BLaER1 (cell line): ENCODE measurements around the gene CAB39.
A peak's percentile ranks its signal among the peaks of the same experiment; 100 is the strongest.

Experiments used
- H3K27ac ChIP-seq: shearing (Covaris generic); formaldehyde crosslinking; 2 replicates; pipeline ENCODE4 v1.8.1; 2022
- H3K27me3 ChIP-seq: shearing (Covaris generic); formaldehyde crosslinking; 2 replicates; pipeline ENCODE4 v1.8.1; 2022
- H3K36me3 ChIP-seq: shearing (Covaris generic); formaldehyde crosslinking; 2 replicates; pipeline ENCODE4 v1.8.1; 2022
- H3K4me1 ChIP-seq: shearing (Covaris generic); formaldehyde crosslinking; 2 replicates; pipeline ENCODE4 v1.8.1; 2022
- H3K4me2 ChIP-seq: shearing (Covaris generic); formaldehyde crosslinking; 2 replicates; pipeline ENCODE4 v1.8.1; 2022
- H3K4me3 ChIP-seq: shearing (Covaris generic); formaldehyde crosslinking; 2 replicates; pipeline ENCODE4 v1.8.1; 2022
- H3K9ac ChIP-seq: shearing (Covaris generic); formaldehyde crosslinking; 2 replicates; pipeline ENCODE4 v1.8.1; 2022
- H3K9me3 ChIP-seq: shearing (Covaris generic); formaldehyde crosslinking; 2 replicates; pipeline ENCODE4 v1.8.1; 2022
- H4K20me1 ChIP-seq: shearing (Covaris generic); formaldehyde crosslinking; 2 replicates; pipeline ENCODE4 v1.8.1; 2022
- Cebpa-rat ChIP-seq: shearing (Covaris generic); IDR thresholded peaks from 2 replicates; pipeline ENCODE4 v1.8.1; 2022

Gene CAB39

DNA sequence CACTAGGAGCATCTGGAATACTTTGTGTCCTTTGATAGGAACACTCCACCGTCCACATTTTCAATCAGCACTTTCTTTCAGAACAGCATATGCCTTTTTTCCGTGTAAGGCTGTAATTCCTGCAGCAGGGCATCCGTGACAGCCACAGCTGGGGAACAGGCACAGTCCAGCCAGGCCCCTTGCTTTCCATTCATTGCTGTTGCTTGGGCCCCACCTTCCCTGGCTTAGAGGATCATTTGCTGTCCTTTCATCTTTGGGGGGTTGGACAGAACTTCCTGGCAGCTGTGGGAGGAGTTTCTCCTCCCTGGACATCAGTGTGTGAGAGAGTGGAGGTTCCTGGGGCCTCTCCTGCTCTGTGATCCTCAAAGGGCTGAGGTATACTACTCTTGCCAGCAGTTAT, 102.4 kb downstream of the CAB39 start:
- Histone ChIP-seq H3K9ac (no peak overlapping the region), H3K4me3 (no peak overlapping the region), H3K9me3 (no peaks in the 10 kb centered on the region), H4K20me1 (peaks cover 12% of the 10 kb centered on the region; the same call in 1 of the 2 replicates), H3K27me3 (no peaks in the 10 kb centered on the region), H3K4me1 (no peaks in the 10 kb centered on the region), H3K4me2 (no peak overlapping the region), H3K36me3 (peaks cover 93% of the 10 kb centered on the region), H3K27ac (no peak overlapping the region)
- TF ChIP-seq Cebpa-rat: no peak

GRCh38 chr2:230816735-230817134, 104.1 kb downstream of the CAB39 start:
- TF ChIP-seq Cebpa-rat: no peak
- no peak overlapping the region for H3K4me2 ChIP-seq
- H3K9ac ChIP-seq: no peak overlapping the region
- H4K20me1 ChIP-seq: peaks cover 13% of the 10 kb centered on the region; the same call in 1 of the 2 replicates
- no peak overlapping the region for H3K27ac ChIP-seq
- no peaks in the 10 kb centered on the region for H3K9me3 ChIP-seq
- peaks cover 82% of the 10 kb centered on the region for H3K36me3 ChIP-seq
- peaks cover 10% of the 10 kb centered on the region for H3K4me1 ChIP-seq
- no peak overlapping the region for H3K4me3 ChIP-seq
- H3K27me3 ChIP-seq: no peaks in the 10 kb centered on the region

GRCh38 chr2:230819433-230819832, 106.8 kb downstream of the CAB39 start:
- H3K9me3 ChIP-seq: no peaks in the 10 kb centered on the region
- H3K4me3 ChIP-seq: no peak overlapping the region
- H3K27me3 ChIP-seq: no peaks in the 10 kb centered on the region
- no peak overlapping the region for H3K9ac ChIP-seq
- no peak for TF ChIP-seq Cebpa-rat
- peaks cover 60% of the 10 kb centered on the region for H3K36me3 ChIP-seq
- H3K27ac ChIP-seq: no peak overlapping the region
- no peak overlapping the region for H3K4me2 ChIP-seq
- H4K20me1 ChIP-seq: peaks cover 12% of the 10 kb centered on the region; the same call in 1 of the 2 replicates
- H3K4me1 ChIP-seq: peaks cover 37% of the 10 kb centered on the region

- peaks cover 41% of the 10 kb centered on the region for H3K36me3 ChIP-seq
- H3K4me3 ChIP-seq: no peak overlapping the region
- no peaks in the 10 kb centered on the region for H3K27me3 ChIP-seq
- peak overlapping the region; percentile 41; the same call in 1 of the 2 replicates for H3K27ac ChIP-seq
- H4K20me1 ChIP-seq: peaks cover 10% of the 10 kb centered on the region; the same call in 1 of the 2 replicates
- no peak for TF ChIP-seq Cebpa-rat
- H3K9ac ChIP-seq: no peak overlapping the region
- H3K4me1 ChIP-seq: peaks cover 37% of the 10 kb centered on the region
- H3K9me3 ChIP-seq: no peaks in the 10 kb centered on the region
- peak overlapping the region; percentile 75 for H3K4me2 ChIP-seq
These were observed 108.8 kb downstream of the CAB39 start for GRCh38 chr2:230821261-230821990.

GRCh38 chr2:230821991-230822520, 109.4 kb downstream of the CAB39 start:
- Histone ChIP-seq H3K9ac (peak overlapping the region; percentile 38; the same call in 1 of the 2 replicates), H3K4me1 (peaks cover 37% of the 10 kb centered on the region), H3K27me3 (no peaks in the 10 kb centered on the region), H3K36me3 (peaks cover 34% of the 10 kb centered on the region), H3K27ac (peak overlapping the region; percentile 41; the same call in 1 of the 2 replicates), H3K9me3 (no peaks in the 10 kb centered on the region), H4K20me1 (peaks cover 5% of the 10 kb centered on the region; the same call in 1 of the 2 replicates), H3K4me2 (peak overlapping the region; percentile 75), H3K4me3 (no peak overlapping the region)
- TF ChIP-seq Cebpa-rat: no peak

DNA sequence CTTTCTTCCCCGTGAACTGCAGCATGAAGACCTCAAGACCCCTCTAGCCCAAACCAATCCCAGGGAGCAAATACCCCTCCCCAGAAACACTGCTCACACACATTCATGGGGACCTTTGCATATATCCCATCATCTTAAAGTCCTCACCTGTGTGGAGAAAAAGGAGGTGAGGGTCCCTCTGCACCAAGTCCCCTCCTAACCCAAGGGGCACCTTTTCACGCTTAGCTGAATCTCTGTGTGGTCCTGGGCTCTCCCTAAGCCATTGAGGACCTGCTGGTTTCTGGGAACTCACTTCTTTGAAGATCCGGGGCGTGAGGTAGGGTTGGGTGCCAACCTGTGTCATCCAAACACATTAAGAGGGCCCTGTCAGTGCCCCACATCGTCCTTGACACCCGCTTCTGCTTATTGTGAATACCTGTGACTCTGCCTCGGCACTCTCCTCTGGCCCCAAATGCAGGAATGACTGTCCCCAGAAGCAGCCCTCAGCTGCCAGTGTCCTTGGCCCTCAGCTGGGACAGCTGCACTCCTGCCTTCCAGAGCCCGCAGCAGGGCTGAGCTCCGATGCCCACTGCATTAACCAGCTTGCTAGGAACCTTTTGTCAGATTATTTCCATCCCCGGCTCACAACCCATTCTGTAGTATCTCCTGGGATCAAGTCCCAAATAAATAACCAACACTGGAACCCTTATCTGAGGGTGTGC, 110.8 kb downstream of the CAB39 start:
- Histone ChIP-seq H3K4me1 (peaks cover 51% of the 10 kb centered on the region), H3K27ac (no peak overlapping the region), H3K4me2 (peak overlapping the region; percentile 75), H4K20me1 (peaks cover 5% of the 10 kb centered on the region; the same call in 1 of the 2 replicates), H3K9ac (peak overlapping the region; percentile 38; the same call in 1 of the 2 replicates), H3K9me3 (no peaks in the 10 kb centered on the region), H3K36me3 (peaks cover 21% of the 10 kb centered on the region), H3K27me3 (no peaks in the 10 kb centered on the region), H3K4me3 (no peak overlapping the region)
- TF ChIP-seq Cebpa-rat: no peak

DNA sequence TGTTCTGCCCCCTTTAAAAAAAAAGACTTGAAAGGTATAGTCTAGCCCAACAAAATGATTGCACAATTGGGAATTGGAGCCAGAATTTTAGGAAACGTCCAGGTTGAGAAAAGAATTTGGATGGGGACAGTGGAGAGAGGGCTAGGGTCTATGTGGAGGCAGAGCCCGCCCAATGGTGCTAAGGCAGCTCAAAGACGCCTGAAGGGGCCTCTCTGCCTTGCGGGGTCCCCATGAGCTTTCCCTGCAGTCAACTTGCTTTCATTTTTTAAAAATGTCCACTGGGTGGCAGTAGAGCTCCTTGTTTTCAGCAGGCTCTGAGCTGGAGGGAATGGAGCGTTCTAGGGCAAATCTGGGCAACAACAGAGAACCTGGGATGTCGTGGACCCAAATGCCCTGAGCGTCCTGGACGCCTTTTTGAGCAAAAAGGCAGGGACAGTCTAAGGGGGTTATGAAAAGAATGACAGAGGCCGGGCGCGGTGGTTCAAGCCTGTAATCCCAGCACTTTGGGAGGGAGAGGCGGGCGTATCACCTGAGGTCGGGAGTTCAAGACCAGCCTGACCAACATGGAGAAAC, 111.8 kb downstream of the CAB39 start:
- Histone ChIP-seq H3K27ac (no peak overlapping the region), H3K9me3 (no peaks in the 10 kb centered on the region), H3K4me2 (peak overlapping the region; percentile 75), H3K36me3 (peaks cover 10% of the 10 kb centered on the region), H3K4me3 (no peak overlapping the region), H4K20me1 (peaks cover 5% of the 10 kb centered on the region; the same call in 1 of the 2 replicates), H3K4me1 (peaks cover 60% of the 10 kb centered on the region), H3K9ac (no peak overlapping the region), H3K27me3 (no peaks in the 10 kb centered on the region)
- TF ChIP-seq Cebpa-rat: peak; percentile 48; the same call in 1 of the 2 replicates

GRCh38 chr2:230825354-230825753, 112.7 kb downstream of the CAB39 start:
- peaks cover 6% of the 10 kb centered on the region; the same call in 1 of the 2 replicates for H3K36me3 ChIP-seq
- no peak overlapping the region for H3K9ac ChIP-seq
- no peak overlapping the region for H3K4me3 ChIP-seq
- H3K27me3 ChIP-seq: no peaks in the 10 kb centered on the region
- H4K20me1 ChIP-seq: peaks cover 5% of the 10 kb centered on the region; the same call in 1 of the 2 replicates
- H3K27ac ChIP-seq: no peak overlapping the region
- H3K4me1 ChIP-seq: peaks cover 60% of the 10 kb centered on the region
- no peaks in the 10 kb centered on the region for H3K9me3 ChIP-seq
- no peak for TF ChIP-seq Cebpa-rat
- no peak overlapping the region for H3K4me2 ChIP-seq

- Histone ChIP-seq H3K27ac (peak overlapping the region; percentile 61), H3K4me1 (peaks cover 39% of the 10 kb centered on the region), H3K36me3 (no peaks in the 10 kb centered on the region), H3K4me3 (peak overlapping the region; percentile 68), H3K4me2 (peak overlapping the region; percentile 97), H3K27me3 (no peaks in the 10 kb centered on the region), H3K9me3 (no peaks in the 10 kb centered on the region), H4K20me1 (no peaks in the 10 kb centered on the region), H3K9ac (peak overlapping the region; percentile 59)
- TF ChIP-seq Cebpa-rat: no peak
These were observed 115.2 kb downstream of the CAB39 start for GRCh38 chr2:230827774-230828271.
